ENCODE results near the gene MAPK13. TPM values are rescaled to one million over a fixed set of nuclear protein-coding genes. Genes with fewer than 3 reads are reported as not detected.

The MAPK13 gene
- total RNA-seq, 3 donors from 2014 or later (not counting 1 experiment from before 2014, with no cell fraction given) = 39.4 to 52.1 (median 49.9) TPM

- Histone ChIP-seq H3K9me3 (ENCODE audit: control insufficient read depth, insufficient read depth, low read length) (no peaks in the 10 kb centered on the region), H3K36me3 (ENCODE audit: control insufficient read depth, insufficient read depth, low read length) (peaks cover 21% of the 10 kb centered on the region), H3K27ac (ENCODE audit: low read length) (no peak overlapping the region), H3K27me3 (ENCODE audit: control insufficient read depth, insufficient read depth, low read length) (no peaks in the 10 kb centered on the region), H3K4me3 (ENCODE audit: low read length) (no peak overlapping the region), H3K4me1 (ENCODE audit: control insufficient read depth, insufficient read depth, low read length) (no peaks in the 10 kb centered on the region)
- WGBS (ENCODE audit: insufficient coverage) = 100% methylated on average over 5 of the region's 5 CpGs
- Mint-ChIP-seq H3K4me1 (peaks cover 0 to 5% of the 10 kb centered on the region in 2 donors), H3K27me3 (ENCODE audit: low read depth in 2 of 2) (no peaks in the 10 kb centered on the region), H3K4me3 (no peak overlapping the region), H3K36me3 (peaks cover 17% of the 10 kb centered on the region), H3K27ac (peak overlapping the region; percentile 11 to 67), H3K9me3 (no peaks in the 10 kb centered on the region)
- no peak for ATAC-seq
- intact Hi-C loops (cut with micrococcal nuclease) = no loop called here
- DNase-seq = no peak
- TF ChIP-seq CTCF (IDR thresholded peaks at IDR 0.05) = no peak
These were observed 41.3 kb upstream of the MAPK13 start for GRCh38 chr6:36089048-36089447.

GRCh38 chr6:36094238-36094637 lies 36.1 kb upstream of the MAPK13 start:
- H3K36me3 Mint-ChIP-seq = no peaks in the 10 kb centered on the region

GRCh38 chr6:36094753-36095496 lies 35.4 kb upstream of the MAPK13 start:
- peak; percentile 94 for TF ChIP-seq CTCF (IDR thresholded peaks at IDR 0.05)
- H3K9me3 Mint-ChIP-seq = no peaks in the 10 kb centered on the region
- DNase-seq (peak; percentile 80 to 93), ATAC-seq (peak; percentile 59 to 79 (median 61))
- Histone ChIP-seq H3K36me3 (ENCODE audit: control insufficient read depth, insufficient read depth, low read length) (peaks cover 11% of the 10 kb centered on the region), H3K27me3 (ENCODE audit: control insufficient read depth, insufficient read depth, low read length) (no peaks in the 10 kb centered on the region), H3K9me3 (ENCODE audit: control insufficient read depth, insufficient read depth, low read length) (no peaks in the 10 kb centered on the region), H3K27ac (ENCODE audit: low read length) (no peak overlapping the region), H3K4me1 (ENCODE audit: control insufficient read depth, insufficient read depth, low read length) (peaks cover 20% of the 10 kb centered on the region), H3K4me3 (ENCODE audit: low read length) (no peak overlapping the region)
- H3K4me1 Mint-ChIP-seq = peaks cover 43 to 45% of the 10 kb centered on the region in 2 donors
- 13% methylated on average over 8 of the region's 9 CpGs for WGBS (ENCODE audit: insufficient coverage)
- H3K27ac Mint-ChIP-seq = peak overlapping the region; percentile 80 to 96
- no peaks in the 10 kb centered on the region for H3K27me3 Mint-ChIP-seq (ENCODE audit: low read depth in 2 of 2)
- intact Hi-C loops (cut with micrococcal nuclease) = loop anchor here (1.0 to 2.0 kb wide), 3 partner anchors 36 to 265 kb away; partner anchors contain the start of genes MAPK13 and MAPK14
- H3K36me3 Mint-ChIP-seq = no peaks in the 10 kb centered on the region
- no peak overlapping the region for H3K4me3 Mint-ChIP-seq

More at GRCh38 chr6:36094238-36094637, 36.1 kb upstream of the MAPK13 start:
- no peak overlapping the region for H3K4me3 ChIP-seq (ENCODE audit: low read length)
- no peaks in the 10 kb centered on the region for H3K27me3 ChIP-seq (ENCODE audit: control insufficient read depth, insufficient read depth, low read length)
- Mint-ChIP-seq H3K27ac (peak overlapping the region; percentile 80 to 96), H3K4me1 (peaks cover 36 to 38% of the 10 kb centered on the region in 2 donors), H3K27me3 (ENCODE audit: low read depth in 2 of 2) (no peaks in the 10 kb centered on the region), H3K4me3 (no peak overlapping the region), H3K9me3 (no peaks in the 10 kb centered on the region)
- peaks cover 13% of the 10 kb centered on the region for H3K36me3 ChIP-seq (ENCODE audit: control insufficient read depth, insufficient read depth, low read length)
- H3K27ac ChIP-seq (ENCODE audit: low read length) = no peak overlapping the region
- H3K4me1 ChIP-seq (ENCODE audit: control insufficient read depth, insufficient read depth, low read length) = peaks cover 14% of the 10 kb centered on the region
- intact Hi-C loops (cut with micrococcal nuclease) = loop anchor here (2.0 kb wide), 1 partner anchor 37 kb away; the partner anchor contains the start of gene MAPK13
- no peak for ATAC-seq
- H3K9me3 ChIP-seq (ENCODE audit: control insufficient read depth, insufficient read depth, low read length) = no peaks in the 10 kb centered on the region
- no peak for TF ChIP-seq CTCF (IDR thresholded peaks at IDR 0.05)
- no peak for DNase-seq
- 100% methylated on average over 1 of the region's 2 CpGs for WGBS (ENCODE audit: insufficient coverage)

All from natural killer cell (primary cell).